Uterus (tissue), 2 donors: ENCODE results near the gene MYO18B.

Experiments
- CTCF ChIP-seq, 4 experiments: fragments of 200-600 bp in 2 of 4; fragments of 450-650 bp in 2 of 4; sonication (generic) in 2 of 4; IDR thresholded peaks; one replicate each; pipeline ENCODE4 v1.5.1; 2016 to 2019; ENCODE audit warnings: antibody characterized with exemption in 4 of 4, mild to moderate bottlenecking in 2 of 4, moderate library complexity in 1 of 4
- POLR2A ChIP-seq, 2 donors: fragments of 450-650 bp; IDR thresholded peaks; one replicate each; pipeline ENCODE4 v1.6.1; 2016; ENCODE audit warnings: antibody characterized with exemption in 2 of 2, mild to moderate bottlenecking in 1 of 2, moderate library complexity in 1 of 2

GRCh38 chr22:25718135-25718840 is 23.7 kb upstream of the MYO18B start:
- TF ChIP-seq CTCF (IDR thresholded peaks at IDR 0.05), result no peak
- no peak for TF ChIP-seq POLR2A (IDR thresholded peaks at IDR 0.05)
